Muscle of back (tissue), 11 donors: Measurements from ENCODE around the gene AEN. TPM values are rescaled to one million over a fixed set of nuclear protein-coding genes. Genes with fewer than 3 reads are reported as not detected.

Experiments
- DNase-seq, 3 donors: peaks; one replicate each; pipeline versions ENCODE4 v3.0.0 to v3.0.0-alpha.2; 2013
- polyA plus RNA-seq, 10 donors: library from polyadenylated mRNA; unstranded; fragments of 120-200 nt; gene quantifications; one replicate each; pipeline ENCODE4 v1.2.1, GENCODE V29; 2013; ENCODE audit not compliant: insufficient read length in 10 of 10

The AEN gene
- polyA plus RNA-seq, 10 donors: 4.2 to 7.7 (median 5.5) TPM

DNA sequence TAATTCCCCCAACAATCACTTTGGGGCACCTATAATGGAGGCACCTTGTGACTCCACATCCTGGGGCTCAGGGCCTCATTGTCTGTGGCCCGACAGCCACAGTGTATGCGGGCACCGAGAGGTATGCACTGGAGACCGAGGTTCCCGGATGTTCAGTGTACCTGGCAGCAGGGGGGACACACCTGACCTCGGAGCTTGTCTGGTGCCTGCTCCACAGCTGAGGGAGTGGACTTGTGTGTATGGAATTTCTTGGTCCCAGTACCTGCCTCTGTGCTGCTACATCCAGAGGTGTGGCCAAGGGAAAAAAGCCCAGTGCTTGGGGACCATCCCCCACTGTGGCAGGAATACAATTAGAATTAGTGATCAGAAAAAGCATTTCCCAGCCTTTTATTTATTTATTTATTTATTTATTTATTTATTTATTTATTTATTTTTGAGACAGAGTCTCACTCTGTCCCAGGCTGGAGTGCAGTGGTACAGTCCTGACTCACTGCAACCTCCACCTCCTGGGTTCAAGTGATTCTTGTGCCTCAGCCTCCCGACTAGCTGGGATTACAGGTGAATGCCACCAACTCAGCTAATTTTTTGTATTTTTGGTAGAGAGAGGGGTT is 8.8 kb upstream of the AEN start:
- DNase-seq: no peak

DNA sequence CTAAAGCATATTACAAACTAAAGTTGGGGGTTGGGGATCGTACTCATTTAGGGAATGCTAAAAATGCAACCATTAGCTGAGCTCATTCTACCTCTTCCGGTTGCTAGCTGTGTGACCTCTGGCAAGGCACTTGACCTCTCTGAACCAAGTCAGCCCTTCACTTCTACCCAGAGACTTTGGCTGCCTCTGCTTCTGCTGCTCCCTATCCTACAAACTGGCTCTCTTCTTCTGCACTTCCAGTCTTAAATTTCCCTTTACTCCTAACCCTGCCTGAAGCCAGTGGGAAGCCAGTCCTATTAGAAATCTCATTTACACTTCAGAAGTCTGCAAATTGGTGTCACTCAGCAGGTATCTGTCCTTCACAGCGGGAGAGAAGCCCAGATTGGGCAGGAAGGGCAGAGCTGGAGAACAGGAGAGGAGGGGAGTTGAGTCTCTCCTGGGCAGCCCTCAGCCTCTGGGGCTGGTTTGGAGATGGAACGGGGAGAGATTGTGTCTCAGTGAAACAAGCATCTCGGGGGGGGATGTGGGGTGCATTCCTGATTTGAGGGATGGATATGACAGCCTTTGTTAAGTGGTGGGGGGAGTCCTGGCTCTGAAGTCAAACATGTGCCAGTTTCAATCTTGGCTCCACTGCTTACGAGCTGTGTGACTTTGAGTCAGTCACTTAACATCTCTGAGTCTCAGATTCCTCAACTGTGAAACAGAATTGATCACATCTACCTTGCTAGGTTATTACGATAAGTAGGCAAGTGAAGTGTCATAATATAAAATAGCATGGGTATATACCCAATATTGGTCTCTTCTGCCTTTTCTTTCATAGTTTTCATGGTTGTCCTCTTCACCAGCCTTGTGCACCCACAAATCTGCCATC is 7.8 kb upstream of the AEN start:
- no peak for DNase-seq

DNA sequence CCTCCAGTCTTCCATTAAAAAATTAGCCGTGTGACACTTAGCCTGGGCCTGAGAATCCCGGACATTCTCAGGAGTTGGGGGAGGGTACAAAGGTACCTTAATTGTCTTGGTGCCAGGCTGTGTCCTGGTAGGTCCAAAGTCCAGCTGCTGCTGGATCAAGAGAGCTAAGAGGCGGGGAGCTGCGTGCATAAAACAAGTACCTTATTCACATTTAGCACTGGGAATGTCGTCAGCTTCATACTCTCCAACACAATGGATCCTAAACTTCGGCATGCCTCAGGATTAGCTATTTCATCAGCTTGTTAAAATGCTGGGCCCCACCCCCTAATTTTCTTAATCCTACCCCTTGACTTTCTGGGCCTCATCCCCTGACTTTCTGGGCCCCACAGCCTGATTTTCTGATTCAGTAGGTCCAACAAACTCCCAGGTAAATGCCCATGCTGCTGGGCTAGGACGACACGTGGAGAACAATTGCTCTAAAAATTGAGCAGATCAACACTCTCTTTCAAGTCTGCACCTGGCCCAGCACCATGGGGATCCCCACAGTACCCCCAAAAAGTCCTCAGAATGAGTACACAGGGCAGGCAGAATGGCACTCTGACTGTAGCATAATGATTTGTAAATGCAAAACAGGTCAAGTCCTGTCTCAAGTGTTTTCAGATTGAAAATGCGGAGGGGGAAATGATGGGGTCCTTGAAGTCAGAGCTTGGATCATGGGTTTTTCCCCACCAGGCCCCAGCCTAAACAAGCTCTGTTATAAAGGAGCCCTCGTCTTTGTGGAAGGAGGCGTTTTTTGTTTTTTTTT is 5.6 kb upstream of the AEN start:
- DNase-seq: no peak

DNA sequence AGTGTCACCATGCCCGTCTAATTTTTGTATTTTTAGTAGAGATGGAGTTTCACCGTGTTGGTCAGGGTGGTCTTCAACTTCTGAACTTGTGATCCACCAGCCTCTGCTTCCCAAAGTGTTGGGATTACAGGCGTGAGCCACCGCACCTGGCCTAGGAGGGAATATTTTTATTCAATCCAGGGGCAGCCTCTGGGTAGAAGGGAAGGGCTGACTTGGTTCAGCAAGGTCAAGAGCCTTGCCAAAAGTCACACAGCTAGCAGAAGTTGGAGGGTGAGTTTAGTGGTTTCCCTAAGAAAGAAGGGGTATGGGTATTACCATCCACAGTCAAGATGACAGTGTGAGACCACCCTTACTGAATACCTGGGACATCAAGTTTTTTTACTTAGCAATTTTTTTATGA is 4.9 kb upstream of the AEN start:
- no peak for DNase-seq

DNA sequence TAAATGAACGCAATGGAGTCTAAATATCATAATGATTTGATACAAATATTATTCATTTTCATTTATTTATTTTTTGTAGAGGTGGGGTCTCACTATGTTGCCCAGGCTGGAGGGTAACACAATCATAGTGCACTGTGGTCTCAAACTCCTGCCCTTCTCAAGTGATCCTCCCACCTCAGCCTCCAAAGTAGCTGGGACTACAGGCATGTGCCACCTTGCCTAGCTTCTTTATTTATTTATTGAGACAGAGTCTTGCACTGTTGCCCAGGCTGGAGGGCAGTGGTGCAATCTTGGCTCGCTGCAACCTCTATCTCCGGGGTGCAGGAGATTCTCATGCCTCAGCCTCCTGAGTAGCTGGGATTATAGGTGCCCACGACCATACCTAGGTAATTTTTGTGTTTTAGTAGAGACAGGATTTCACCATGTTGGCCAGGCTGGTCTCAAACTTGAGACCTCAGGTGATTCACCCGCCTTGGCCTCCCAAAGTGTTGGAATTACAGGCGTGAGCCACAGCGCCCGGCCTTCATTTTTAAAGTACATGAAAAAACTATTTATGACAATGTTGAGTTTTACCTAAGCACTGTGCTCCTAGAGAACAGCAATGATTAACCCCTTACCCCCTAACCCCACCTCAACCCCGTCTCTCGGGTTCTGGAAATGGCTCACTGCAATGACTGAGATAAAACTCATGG is 4.0 kb upstream of the AEN start:
- no peak for DNase-seq

DNA sequence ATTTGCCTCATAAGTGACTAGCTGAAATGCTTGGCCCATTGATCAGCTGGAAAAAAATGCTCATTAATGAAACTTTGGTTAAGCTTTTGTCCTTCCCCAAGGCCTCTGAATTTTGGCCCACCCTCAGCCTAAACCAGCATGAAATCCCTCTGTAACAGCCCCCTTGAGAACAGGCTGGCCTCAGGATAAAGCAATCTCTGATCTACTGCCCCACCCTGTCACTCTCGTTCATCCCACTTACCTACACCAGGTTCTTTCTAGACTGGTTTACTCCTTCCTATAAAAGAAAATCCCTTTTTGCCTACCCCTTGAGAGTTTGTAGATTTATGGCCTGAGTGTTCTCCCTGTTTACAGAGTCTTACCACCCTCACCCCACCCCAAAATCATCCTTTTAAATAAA is 3.4 kb upstream of the AEN start:
- no peak for DNase-seq

DNA sequence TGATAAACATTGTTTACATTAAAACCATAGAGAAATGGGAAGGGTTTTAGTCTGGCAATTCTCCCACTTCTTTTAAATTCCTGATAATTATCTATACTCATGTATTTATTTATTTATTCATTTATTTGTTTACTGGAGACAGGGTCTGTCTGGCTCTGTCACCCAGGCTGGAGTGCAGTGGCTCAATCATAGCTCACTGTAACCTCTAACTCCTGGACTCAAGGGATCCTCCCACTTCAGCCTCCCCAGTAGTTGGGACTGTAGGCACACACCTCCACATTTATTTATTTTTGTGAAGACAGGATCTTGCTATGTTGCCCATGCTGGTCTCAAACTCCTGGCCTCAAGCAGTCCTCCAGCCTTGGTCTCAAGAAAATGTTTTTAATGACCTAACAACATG is 2.5 kb upstream of the AEN start:
- DNase-seq: no peak

DNA sequence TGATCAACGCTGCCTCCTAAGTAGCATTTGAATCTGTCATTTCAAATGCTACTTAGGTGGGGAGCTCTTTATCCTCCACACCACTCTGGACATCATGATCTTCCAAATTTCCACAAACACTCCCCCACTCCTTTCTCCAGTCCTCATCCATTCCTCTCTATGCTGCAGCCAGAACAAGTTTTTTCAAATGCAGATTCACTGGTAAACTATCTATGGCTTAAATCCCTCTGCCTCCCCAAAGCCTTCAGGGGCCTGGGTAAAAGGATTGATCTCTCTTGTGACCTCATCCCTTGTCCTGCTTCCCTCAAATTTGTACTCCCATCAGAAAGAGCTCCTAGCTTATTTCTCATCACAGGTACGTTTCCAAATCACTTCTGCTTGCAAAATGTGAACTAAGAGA is 1.3 kb upstream of the AEN start:
- DNase-seq: no peak

DNA sequence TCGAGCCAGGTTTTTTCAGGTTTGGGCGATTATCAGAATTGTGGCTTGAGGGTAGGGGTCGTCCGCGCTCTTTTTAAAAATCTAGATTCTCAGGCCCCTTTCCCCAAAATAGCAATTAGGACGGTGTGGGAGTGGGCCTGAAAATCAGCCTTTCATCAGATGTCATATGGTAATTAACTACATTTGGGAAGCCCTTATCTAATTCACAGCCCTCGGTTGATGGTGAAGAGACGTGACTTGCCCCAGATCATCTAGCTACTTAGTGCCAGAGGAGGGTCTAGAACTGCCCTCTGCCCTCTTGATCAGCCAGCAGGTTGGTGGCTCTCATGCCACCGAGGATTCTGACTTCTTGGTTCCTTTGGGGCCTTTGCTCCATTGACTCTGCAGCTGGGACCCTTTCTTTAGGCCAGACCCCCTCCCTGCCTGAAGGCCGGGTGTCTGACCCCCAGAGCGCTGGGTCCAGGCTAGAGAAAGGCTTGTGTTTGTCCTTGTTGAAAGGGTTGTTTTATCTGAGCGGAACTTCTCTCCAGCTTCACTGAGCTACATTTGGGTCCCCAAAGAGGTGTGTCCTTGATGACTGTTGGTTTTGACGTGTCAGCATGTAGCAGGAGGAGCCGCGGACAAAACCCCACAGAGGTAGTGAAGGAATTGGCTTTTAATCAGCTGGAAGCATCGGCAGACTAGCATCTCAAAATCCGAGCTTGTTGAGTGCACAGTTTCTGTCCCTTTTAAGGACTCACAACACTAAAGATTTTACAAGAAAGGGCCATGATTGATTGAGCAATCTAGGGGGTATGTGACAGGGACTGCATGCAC is 857 bp downstream of the AEN start:
- DNase-seq: peak in 1 of 3 donors; percentile 37

DNA sequence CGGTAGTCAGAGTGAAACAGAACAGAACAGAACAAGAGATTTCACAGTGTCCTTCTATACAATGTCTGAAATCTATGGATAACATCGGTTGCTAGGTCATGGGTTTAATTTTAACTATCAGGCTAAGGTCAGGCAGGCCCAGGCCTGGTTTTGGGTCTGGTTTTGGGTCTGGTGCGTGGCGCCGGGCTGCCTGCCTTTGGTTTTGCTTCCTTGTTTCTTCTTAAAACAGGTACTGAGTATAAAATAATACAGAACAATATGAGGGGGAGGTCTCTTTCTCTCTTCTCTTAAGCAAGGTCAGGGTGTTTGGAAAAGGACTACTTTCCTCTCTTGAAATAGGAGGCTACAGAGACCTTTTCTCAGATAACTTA is 1.4 kb downstream of the AEN start:
- DNase-seq: no peak

DNA sequence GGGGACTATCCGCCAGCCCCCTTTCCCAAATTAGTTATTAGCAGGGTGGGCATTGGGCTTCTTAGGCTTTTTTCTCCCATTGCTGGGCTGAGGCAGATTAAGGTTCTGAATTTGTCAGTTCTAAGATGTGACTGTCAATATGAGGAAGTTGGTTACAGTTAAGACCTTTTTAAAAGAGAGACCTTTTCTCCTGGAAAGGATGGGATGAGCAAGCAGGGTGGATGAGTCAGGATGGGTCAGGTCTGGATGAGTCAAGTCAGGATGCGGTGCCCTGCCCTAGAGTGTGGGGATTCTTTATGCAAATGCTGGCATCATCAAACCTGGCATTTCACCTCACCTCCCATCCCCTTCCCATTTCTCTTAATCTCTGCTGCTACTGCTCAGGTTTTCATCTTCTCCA is 1.9 kb downstream of the AEN start:
- DNase-seq: peak in 1 of 3 donors; percentile 39

DNA sequence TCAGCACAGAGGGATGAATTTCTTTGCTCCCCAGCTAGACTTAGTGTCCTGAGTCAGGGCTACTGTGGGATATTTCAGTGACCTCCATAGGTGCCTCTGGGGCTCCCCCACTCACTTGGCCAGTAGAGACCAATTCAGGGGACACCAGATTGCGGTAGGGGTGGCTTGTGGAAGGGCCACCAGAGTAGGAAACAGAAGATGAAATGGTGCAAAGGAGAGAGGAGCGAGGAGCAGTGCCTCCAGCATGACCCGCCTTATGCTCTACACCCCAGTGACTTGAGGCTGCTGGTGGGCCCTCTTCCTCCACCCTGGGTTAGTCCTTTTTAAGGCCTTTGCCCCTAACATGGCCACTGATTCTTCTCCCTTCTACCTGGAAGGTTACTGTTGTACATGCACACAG is 2.5 kb downstream of the AEN start:
- no peak for DNase-seq

DNA sequence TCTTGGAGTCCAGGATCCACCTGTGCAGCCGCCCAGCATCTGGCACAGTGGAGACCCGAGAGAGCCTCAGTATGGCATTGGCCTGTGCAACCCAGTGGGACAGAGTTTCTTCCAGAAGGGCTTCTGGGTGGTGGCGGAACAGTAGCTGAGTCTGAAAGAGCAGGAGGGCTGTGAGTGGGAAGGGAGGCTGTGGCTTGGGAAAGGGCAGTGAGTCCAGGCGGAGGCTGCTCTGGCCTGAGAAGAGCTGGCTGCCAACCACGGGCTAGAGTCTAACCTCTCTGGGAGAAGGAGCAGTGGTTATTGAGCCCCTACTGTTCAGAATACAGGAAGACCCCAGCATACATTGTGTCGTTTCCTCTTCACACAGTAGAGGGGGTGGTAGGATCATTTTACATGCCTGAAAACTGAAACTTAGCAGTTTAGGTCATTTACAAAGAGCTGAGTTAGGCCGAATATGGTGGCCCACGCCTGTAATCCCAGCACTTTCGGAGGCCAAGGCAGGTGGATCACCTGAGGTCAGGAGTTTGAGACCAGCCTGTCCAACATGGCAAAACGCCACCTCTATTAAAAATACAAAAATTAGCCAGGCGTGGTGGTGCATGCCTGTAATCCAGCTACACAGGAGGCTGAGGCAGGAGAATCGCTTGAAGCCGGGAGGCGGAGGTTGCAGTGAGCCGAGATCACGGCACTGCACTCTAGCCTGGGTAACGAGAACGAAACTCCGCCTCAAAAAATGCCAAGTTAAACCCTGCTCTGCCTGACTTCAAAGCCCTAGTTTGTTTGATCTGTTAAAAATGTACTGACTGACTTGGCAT is 3.2 kb downstream of the AEN start:
- DNase-seq: peak; percentile 51 to 82 (median 66)

DNA sequence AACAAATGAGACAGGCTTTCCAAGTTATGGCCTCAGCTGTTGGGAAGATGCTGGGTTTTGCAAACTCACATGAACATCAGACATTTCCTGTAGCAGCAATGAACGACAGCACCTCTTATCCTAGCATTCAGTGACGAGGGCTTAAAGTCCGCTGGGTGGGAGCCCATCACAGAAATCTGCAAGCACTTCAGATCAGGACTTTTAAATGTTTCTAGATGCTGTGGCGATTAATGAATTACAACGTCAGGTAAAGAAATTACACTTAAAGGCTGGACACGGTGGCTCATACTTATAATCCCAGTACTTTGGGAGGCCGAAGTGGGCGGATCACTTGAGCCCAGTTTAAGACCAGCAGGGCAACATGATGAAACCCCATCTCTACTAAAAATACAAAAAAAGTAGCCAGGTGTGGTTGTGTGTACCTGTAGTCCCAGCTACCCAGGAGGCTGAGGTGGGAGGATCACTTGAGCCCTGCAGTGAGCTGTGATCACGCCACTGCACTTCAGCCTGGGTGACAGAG is 3.9 kb downstream of the AEN start:
- DNase-seq: peak in 1 of 3 donors; percentile 47

DNA sequence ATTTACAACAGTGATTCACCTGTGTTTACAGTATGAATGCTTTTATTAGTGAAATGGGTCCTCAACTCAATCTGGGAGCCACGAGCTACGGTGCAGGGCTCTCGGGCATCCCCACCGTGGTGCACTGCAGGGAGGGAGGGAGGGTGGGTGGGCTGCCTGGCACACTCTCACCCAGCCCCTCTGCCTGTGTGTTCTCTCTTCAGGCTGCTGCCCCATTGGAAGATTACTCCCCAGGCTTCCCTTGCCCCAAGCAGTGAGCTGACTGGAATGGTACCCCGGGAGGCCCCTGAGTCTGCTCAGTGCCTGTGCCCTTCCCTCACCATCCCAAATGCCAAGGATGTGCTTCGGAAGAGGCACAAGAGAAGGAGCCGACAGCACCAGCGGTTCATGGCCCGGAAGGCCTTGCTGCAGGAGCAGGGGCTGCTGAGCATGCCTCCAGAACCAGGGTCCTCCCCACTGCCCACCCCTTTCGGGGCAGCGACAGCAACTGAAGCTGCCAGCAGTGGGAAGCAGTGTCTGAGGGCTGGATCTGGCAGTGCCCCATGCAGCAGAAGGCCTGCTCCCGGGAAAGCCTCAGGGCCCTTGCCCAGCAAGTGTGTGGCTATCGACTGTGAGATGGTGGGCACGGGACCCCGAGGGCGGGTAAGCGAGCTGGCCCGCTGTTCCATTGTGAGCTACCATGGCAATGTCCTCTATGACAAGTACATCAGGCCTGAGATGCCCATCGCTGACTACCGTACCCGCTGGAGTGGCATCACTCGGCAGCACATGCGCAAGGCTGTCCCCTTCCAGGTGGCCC is 5.0 kb downstream of the AEN start:
- no peak for DNase-seq

DNA sequence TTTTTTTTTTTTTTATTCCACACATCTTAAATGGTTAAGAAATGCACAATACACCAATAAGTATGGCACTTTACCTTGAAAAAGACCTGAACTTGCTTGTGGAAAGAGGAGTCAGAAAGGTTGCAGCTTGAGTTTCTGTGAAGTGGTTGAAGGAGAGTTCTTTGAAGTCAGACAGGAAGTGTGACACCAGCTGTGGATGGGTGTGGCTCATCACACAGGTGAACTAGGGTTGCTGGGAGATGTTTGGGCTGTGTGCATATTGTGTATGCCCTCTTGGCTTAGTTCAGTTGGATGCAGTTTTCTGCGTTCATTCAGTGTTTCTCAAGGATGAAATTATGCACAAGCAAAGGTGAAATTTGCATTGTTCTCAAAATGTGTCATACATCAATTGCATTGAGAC is 6.3 kb downstream of the AEN start:
- DNase-seq: no peak

DNA sequence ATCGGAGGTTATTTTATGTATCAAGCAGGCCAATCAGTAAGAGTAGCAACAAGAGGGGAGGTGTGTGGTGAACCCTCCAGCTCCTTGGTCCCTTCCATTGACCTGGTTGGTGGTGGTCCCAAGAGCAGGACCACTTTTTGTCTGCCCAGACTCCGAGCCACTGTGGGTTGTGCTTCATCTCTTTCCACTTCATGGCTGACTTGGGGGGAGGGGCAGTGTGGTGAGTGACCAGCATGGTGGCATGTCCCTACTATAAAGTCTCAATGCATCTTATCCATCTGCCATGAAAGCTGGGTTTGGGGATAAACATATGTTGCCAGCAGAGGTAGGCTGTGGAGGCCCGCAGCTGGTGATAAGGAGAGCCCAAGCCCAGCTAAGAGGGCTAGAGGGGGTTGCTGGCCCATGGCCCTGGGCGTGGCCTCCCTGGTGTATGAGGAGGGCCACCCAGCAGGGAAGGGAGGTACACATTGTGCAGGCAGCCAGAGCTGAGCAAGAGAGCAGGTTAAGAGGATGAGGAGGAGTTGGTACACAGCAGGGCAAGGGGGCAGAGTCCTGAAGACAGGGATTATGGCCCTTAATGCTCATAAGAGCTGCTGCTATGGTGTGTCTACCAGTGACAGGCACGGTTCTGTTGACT is 7.0 kb downstream of the AEN start:
- no peak for DNase-seq

DNA sequence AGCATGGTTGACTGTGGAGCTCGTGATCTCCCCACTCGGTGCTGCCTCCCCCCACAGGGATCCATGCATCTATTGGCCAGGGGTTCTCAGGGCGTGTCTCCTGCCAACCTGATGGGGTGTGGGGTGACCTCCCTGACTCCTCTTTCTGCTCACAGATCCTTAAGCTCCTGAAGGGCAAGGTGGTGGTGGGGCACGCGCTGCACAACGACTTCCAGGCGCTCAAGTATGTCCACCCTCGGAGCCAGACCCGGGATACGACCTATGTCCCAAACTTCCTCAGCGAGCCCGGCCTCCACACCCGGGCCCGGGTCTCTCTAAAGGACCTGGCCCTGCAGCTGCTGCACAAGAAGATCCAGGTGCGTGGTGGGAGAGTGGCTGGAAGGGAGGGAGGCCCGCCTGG is 7.9 kb downstream of the AEN start:
- DNase-seq: no peak
